ENCODE data around the gene SLC29A3.
"Not testable (repeated sequence)": the region's sequence is repeated elsewhere in the genome, so short reads cannot be mapped to it uniquely, and the experiment has no call there.

Gene SLC29A3

GRCh38 chr10:71346731-71347130 is 27.7 kb downstream of the SLC29A3 start:
- no peak for DNase-seq (ENCODE audit: low read depth)

DNA sequence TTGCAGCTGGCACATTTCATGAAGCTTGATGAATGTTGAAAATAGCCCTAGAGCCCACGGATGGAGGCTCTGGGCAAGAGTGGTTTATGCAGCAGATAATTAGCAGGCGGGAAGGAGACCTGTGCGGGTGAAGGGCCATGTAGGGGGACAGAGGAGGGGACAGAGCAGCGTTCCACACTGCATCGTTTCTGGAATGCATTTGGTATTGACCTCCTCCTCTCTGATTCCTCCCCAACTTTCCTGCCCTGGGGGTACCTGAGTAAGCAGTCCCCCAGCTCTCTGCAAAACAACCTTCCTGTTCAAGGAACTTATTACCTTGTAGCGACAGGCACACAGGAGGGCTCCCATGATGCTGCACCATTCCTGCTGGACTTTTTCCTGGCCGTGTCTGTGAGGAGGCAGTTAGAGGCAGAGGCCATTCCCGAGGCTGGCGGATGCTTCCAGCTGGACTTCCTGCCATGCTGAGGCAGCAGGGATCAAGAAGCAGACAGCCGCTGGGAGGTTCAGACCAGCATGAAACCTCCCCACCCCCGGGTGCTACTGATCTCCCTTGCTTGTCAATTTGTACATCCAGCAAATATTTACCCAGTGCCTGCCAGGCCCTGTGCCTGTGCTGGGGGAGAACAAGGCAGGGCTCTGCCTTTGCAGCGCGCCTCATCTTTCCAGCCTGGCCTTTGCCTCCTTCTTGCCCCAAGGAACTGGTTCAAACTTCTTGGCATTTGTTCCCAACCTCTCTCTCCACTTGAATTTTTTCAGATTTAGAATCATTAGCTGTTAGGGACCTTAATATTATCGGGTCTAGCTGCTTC is 28.7 kb downstream of the SLC29A3 start:
- no peak for DNase-seq (ENCODE audit: low read depth)

DNA sequence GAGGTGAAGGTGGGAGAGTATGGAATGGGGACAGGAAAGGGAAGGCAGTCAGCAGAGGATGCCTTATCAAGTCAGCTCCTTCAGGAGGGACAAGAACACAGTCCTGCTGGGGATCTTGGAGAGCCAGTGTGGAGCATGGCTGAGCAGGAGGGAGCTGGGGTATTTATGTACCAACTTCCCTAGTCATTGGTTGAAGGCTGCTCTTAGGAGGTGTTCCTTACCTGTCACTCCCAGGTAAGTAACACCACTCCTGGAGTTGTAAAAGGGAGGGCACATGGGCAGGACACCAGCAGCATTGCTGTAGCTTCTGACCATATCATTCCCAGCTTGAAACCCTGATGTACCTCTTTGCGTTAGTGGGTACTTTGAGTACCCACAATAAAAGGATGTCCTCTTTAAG is 29.8 kb downstream of the SLC29A3 start:
- no peak for DNase-seq (ENCODE audit: low read depth)

GRCh38 chr10:71349406-71349805 is 30.3 kb downstream of the SLC29A3 start:
- no peak for DNase-seq (ENCODE audit: low read depth)

DNA sequence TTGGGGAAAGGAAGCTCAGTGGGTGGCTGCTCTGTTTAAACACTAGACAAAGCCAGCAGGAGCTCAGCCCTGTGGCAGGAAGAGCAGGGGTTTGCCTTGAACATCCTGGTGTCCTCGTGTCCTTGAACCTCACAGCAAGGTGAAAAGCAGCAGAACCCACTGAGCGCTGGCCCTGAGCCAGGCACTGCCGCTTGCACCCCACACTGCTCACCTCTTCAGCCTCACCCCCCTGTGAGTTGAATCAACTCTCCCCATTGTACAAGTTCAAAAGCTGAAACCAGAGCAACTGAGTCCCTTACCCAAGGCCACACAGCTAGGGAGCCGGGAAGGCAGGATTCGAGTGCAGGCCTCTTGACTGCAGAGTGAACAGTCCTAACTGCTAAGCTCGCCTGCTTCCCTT is 32.0 kb downstream of the SLC29A3 start:
- no peak for DNase-seq (ENCODE audit: low read depth)

DNA sequence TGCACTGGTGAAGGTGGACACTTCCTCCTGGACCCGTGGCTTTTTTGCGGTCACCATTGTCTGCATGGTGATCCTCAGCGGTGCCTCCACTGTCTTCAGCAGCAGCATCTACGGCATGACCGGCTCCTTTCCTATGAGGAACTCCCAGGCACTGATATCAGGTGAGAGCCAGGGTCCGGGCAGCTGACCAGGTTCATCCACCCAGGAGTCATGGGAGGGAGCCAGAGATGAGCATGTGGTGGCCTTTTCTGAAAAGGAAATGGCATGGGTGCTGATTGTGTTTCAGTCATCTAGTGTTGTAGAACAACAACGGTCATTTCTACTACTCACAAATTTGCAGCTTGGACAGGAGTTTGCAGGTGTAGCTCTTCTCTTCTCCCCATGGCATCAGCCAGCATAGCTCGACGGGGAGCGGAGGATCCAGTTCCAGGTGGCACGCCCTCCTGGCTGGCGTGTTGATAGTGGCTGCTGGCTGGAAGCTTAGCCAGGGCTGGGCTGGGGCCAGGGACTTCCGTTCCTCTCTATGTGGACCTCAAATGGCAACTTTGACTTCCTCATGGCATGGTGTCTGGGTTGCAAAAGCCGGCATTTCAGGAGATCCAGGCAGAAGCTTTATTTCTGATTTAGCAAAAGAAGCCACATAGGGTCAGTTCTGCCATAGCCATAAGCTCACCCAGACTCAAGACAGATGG is 32.7 kb downstream of the SLC29A3 start:
- DNase-seq (ENCODE audit: low read depth) = no peak

- DNase-seq (ENCODE audit: low read depth) = no peak
Observed at GRCh38 chr10:71353639-71354038, 34.6 kb downstream of the SLC29A3 start.

- DNase-seq (ENCODE audit: low read depth) = no peak
Observed at GRCh38 chr10:71354776-71355175, 35.7 kb downstream of the SLC29A3 start.

GRCh38 chr10:71355886-71356285 is 36.8 kb downstream of the SLC29A3 start:
- DNase-seq (ENCODE audit: low read depth) = no peak

DNA sequence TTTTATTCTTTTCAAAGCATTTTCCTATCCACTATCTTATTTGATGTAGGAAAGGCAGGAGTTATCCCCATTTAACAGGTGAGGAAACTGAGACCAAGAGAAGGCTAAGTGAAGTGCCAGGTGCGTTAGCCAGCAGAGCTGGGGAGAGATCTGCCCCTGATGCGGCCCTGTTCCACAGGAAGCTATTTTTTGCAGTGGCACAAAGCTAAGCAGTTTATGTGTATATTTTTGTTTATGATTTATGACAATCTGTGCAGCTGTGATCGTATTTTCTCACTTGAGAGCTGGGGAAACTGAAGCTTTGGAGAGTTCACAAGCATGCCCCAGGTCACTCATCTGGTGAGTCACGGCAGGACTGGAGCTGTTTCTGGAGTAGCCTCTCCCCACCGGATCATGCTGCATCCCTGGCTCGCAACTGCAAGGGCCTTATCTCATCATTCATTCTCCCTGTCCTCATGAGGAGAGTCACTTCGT is 38.8 kb downstream of the SLC29A3 start:
- DNase-seq (ENCODE audit: low read depth) = no peak

DNA sequence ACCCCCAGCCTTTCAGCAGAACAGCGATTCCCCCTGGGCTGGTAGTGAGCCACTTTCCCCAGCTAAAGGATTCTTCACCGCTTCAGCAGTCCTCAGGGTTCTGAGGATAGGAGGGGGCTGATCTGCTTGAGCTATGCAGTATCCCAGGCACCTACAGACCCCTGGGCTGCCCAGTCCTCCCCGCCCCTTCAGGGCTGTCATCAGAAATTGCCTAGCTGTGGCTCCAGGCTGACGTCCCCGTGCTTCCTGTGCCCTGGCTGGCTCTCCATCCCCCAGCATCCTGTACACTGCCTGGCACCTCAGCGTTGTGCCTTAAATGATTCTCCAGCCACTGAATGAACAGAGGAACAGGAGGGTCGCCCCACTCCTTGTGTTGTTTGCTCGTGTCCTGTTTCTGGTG is 39.2 kb downstream of the SLC29A3 start:
- no peak for DNase-seq (ENCODE audit: low read depth)

- not testable (repeated sequence) for DNase-seq (ENCODE audit: low read depth)
Observed at GRCh38 chr10:71358906-71359305, 39.8 kb downstream of the SLC29A3 start.

DNA sequence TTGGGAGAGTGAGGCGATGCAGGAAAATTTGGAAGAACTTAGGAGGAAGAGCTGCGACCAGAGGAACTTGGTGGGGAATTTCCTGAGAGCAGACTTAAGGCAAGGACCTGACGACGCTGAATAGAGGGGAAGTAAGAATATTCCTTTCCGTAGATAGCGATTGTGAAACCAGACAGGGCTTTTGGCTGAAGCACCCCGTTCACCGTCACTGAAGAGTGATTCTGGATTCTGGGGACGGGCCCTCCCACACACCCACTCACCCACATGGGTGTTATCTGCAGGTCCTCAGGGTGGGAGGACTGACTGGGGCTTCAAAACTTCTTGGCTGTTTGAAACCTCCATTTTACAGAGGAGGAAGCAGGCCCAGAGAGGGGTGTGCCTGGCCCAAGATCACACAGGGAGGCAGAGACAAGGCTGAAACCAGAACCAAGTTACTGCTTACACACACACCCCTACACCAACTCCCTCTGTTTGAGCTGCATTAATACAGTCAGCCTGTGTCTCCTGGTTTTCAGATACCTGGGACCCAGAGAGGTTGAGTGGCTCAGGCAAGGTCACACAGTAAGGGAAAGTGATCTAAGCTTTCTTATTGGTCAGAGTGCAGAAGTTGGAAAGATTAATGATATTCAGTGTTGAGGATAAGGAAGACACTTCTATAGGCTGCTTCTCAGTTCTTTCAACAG is 40.4 kb downstream of the SLC29A3 start:
- no peak for DNase-seq (ENCODE audit: low read depth)

- no peak for DNase-seq (ENCODE audit: low read depth)
Observed at GRCh38 chr10:71360735-71361134, 41.7 kb downstream of the SLC29A3 start.

GRCh38 chr10:71361581-71361980 is 42.5 kb downstream of the SLC29A3 start:
- DNase-seq (ENCODE audit: low read depth) = no peak

DNA sequence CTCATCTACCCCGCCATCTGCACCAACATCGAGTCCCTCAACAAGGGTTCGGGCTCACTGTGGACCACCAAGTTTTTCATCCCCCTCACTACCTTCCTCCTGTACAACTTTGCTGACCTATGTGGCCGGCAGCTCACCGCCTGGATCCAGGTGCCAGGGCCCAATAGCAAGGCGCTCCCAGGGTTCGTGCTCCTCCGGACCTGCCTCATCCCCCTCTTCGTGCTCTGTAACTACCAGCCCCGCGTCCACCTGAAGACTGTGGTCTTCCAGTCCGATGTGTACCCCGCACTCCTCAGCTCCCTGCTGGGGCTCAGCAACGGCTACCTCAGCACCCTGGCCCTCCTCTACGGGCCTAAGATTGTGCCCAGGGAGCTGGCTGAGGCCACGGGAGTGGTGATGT is 43.1 kb downstream of the SLC29A3 start:
- no peak for DNase-seq (ENCODE audit: low read depth)

DNA sequence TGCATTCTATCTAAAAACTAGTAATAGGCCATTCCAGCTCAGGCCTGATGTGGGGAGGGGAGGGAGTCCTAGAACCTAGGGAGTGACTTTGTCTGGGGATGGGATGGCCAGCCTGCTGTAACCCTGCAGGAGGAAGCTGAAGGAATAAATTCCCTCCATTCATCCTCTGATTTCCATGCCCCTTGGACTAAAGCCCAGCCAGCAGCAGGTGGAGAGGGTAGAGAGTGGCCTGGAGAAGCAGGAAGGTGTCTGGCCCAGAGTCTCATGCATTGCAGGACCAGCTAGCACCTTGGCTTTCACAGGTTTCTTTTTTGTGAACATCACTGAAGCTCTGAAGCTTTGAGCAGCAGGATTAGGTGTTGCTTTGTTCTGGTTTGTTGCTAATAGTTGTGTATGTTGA is 44.9 kb downstream of the SLC29A3 start:
- DNase-seq (ENCODE audit: low read depth) = no peak

GRCh38 chr10:71365366-71365765 is 46.3 kb downstream of the SLC29A3 start:
- DNase-seq (ENCODE audit: low read depth) = no peak

DNA sequence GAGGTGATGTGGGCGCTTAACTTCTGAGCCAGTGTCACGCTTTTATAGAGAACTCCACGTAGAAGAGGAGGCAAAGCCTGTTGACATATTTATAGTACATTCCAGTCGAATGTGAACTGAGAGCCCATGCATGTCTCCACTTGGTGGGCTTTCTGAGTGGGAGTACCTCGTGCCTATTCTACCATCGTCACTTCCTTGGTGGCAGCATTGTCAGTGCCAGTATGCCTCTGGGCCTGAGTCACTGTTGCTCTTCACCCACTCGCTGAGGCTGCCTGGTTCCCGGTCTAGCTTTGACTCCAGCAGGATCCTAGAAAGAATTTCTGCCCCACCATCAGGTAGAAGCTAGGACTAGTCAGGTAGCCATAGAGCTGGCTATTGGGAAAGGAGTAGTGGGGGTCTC is 47.6 kb downstream of the SLC29A3 start:
- no peak for DNase-seq (ENCODE audit: low read depth)

DNA sequence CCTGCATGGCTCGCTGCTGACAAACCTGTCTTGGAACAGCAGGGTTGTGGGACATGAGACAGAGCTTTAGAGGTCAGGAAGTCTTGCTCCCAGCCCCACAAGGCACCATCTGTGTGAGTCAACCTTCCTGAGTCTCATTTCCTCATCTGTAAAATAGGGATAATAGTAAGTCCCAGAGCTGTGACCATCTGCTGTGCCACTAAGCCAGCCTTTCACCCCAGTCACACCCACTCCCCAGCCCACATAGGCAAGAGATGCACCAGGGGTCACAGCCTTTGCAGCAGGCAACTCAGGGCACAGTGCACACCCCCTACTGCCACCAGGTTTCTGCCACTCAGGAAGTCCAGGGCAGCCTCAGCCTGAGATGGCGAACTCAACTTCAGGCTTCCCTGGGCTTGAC is 48.2 kb downstream of the SLC29A3 start:
- DNase-seq (ENCODE audit: low read depth) = no peak

DNA sequence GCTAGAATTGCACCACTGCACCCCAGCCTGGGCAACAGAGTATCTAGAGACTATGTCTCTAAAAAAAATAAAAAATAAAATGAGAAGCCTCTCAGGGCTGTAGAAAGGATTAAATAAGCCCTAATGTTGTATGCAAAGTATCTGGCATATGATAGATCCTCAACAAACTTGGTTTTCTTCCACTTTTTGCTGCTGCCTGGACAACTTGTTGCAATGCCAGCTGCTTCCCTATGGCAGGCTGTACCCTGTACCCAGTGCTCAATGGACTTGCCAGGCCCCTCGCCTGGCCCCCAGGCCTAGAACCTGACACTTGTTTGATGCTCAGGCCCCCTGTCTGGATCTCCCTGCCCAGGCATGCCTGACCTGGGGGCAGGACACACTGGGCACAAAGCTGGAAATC is 49.1 kb downstream of the SLC29A3 start:
- DNase-seq (ENCODE audit: low read depth) = no peak

GRCh38 chr10:71368643-71369042 is 49.6 kb downstream of the SLC29A3 start:
- DNase-seq (ENCODE audit: low read depth) = no peak

DNA sequence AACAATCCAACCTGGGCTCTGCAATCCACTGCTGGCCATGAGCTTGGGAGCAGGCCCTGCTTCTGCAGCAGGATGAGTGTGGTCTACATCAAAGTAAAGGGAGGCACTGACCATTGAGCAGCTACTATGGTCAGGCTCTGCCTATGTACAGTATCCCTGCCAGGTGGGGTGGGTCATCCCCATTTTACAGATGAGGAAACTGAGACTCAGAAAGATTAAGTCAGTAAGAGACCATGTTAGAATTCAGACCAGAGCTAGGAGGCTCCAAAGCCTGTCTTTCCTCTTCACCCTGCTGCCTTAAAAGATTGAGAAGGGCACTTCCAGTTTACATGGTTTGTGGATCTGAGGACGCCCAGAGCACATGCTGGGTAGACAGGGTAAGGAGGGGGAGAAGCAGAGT is 50.5 kb downstream of the SLC29A3 start:
- no peak for DNase-seq (ENCODE audit: low read depth)
